ENCODE results near the gene UVRAG. TPM values are rescaled to one million over a fixed set of nuclear protein-coding genes. Genes with fewer than 3 reads are reported as not detected.

The UVRAG gene
- total and polyA plus RNA-seq, 4 experiments from 2014 or later = 11.2 to 32.2 (median 21.3) TPM

DNA sequence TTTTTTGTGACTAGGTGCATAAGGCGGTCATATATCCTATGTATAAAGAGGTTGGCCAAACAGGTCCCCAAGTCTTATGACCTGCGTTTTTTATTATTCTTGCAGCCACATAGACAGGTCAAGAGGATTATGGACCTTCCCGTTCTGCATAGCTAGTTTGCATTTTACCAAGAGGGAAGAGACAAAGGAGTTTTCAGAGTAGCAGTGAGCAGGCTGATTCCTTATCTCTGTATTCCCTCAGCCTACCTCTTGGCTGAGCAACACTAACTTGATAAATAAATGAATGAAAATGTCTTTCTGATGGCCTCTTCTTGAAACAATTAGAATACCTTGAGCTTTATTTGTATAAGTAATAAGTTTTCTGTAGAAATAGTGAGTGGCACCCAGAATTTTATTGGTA is 210.8 kb downstream of the UVRAG start:
- no peaks in the 10 kb centered on the region for H3K4me1 ChIP-seq (ENCODE audit: insufficient read depth, low read length)
- Mint-ChIP-seq H3K4me1 (peaks cover 0 to 10% (median 3%) of the 10 kb centered on the region in 4 donors), H3K9me3 (no peaks in the 10 kb centered on the region), H3K27me3 (no peaks in the 10 kb centered on the region), H3K36me3 (peaks cover 30 to 51% of the 10 kb centered on the region in 2 donors), H3K27ac (no peak overlapping the region), H3K4me3 (no peak overlapping the region)
- ChIA-PET POLR2A (ENCODE audit: partially characterized antibody) (no interaction called here), CTCF (ENCODE audit: partially characterized antibody) (no interaction called here)
- DNase-seq = no peak
- no peak overlapping the region for H3K4me3 ChIP-seq (ENCODE audit: low read length in 2 of 2)
- no peaks in the 10 kb centered on the region for H3K36me3 ChIP-seq (ENCODE audit: insufficient read depth, low read length)
- no peaks in the 10 kb centered on the region for H3K27me3 ChIP-seq (ENCODE audit: insufficient read depth, low read length)
- H3K27ac ChIP-seq (ENCODE audit: low read depth, low read length) = no peak overlapping the region
- intact Hi-C loops (cut with micrococcal nuclease) = no loop called here
- H3K9me3 ChIP-seq (ENCODE audit: control insufficient read depth in 1 of 2, low read length in 2 of 2) = no peaks in the 10 kb centered on the region

GRCh38 chr11:76026281-76026680 is 211.3 kb downstream of the UVRAG start:
- H3K9me3 ChIP-seq (ENCODE audit: control insufficient read depth in 1 of 2, low read length in 2 of 2) = no peaks in the 10 kb centered on the region
- ChIA-PET POLR2A (ENCODE audit: partially characterized antibody) (no interaction called here), CTCF (ENCODE audit: partially characterized antibody) (no interaction called here)
- Mint-ChIP-seq H3K27me3 (no peaks in the 10 kb centered on the region), H3K9me3 (no peaks in the 10 kb centered on the region), H3K4me1 (peaks cover 0 to 7% (median 1%) of the 10 kb centered on the region in 4 donors), H3K4me3 (no peak overlapping the region), H3K27ac (no peak overlapping the region), H3K36me3 (peaks cover 26 to 51% of the 10 kb centered on the region in 2 donors)
- no peak overlapping the region for H3K4me3 ChIP-seq (ENCODE audit: low read length in 2 of 2)
- H3K36me3 ChIP-seq (ENCODE audit: insufficient read depth, low read length) = no peaks in the 10 kb centered on the region
- no peak for DNase-seq
- intact Hi-C loops (cut with micrococcal nuclease) = no loop called here
- no peak overlapping the region for H3K27ac ChIP-seq (ENCODE audit: low read depth, low read length)
- no peaks in the 10 kb centered on the region for H3K4me1 ChIP-seq (ENCODE audit: insufficient read depth, low read length)
- H3K27me3 ChIP-seq (ENCODE audit: insufficient read depth, low read length) = no peaks in the 10 kb centered on the region

GRCh38 chr11:76026862-76027261 is 211.9 kb downstream of the UVRAG start:
- Histone ChIP-seq H3K9me3 (ENCODE audit: control insufficient read depth in 1 of 2, low read length in 2 of 2) (no peaks in the 10 kb centered on the region), H3K36me3 (ENCODE audit: insufficient read depth, low read length) (no peaks in the 10 kb centered on the region)
- POLR2A ChIA-PET (ENCODE audit: partially characterized antibody) = no interaction called here

GRCh38 chr11:76030286-76030685 is 215.3 kb downstream of the UVRAG start:
- intact Hi-C loops (cut with micrococcal nuclease) = no loop called here
- DNase-seq = no peak
- Mint-ChIP-seq H3K27me3 (no peaks in the 10 kb centered on the region), H3K36me3 (peaks cover 17 to 37% of the 10 kb centered on the region in 2 donors), H3K9me3 (no peaks in the 10 kb centered on the region), H3K27ac (no peak overlapping the region), H3K4me1 (peaks cover 0 to 2% (median 0%) of the 10 kb centered on the region in 4 donors), H3K4me3 (no peak overlapping the region)
- Histone ChIP-seq H3K4me3 (ENCODE audit: low read length in 2 of 2) (no peak overlapping the region), H3K27me3 (ENCODE audit: insufficient read depth, low read length) (no peaks in the 10 kb centered on the region), H3K9me3 (ENCODE audit: control insufficient read depth in 1 of 2, low read length in 2 of 2) (no peaks in the 10 kb centered on the region), H3K4me1 (ENCODE audit: insufficient read depth, low read length) (no peaks in the 10 kb centered on the region), H3K36me3 (ENCODE audit: insufficient read depth, low read length) (no peaks in the 10 kb centered on the region), H3K27ac (ENCODE audit: low read depth, low read length) (no peak overlapping the region)
- ChIA-PET CTCF (ENCODE audit: partially characterized antibody) (no interaction called here), POLR2A (ENCODE audit: partially characterized antibody) (no interaction called here)

More at GRCh38 chr11:76026862-76027261, 211.9 kb downstream of the UVRAG start:
- Histone ChIP-seq H3K4me1 (ENCODE audit: insufficient read depth, low read length) (no peaks in the 10 kb centered on the region), H3K4me3 (ENCODE audit: low read length in 2 of 2) (no peak overlapping the region), H3K27ac (ENCODE audit: low read depth, low read length) (no peak overlapping the region), H3K27me3 (ENCODE audit: insufficient read depth, low read length) (no peaks in the 10 kb centered on the region)
- peaks cover 24 to 48% of the 10 kb centered on the region in 2 donors for H3K36me3 Mint-ChIP-seq
- intact Hi-C loops (cut with micrococcal nuclease) = no loop called here
- no peak for DNase-seq
- CTCF ChIA-PET (ENCODE audit: partially characterized antibody) = no interaction called here
- H3K4me3 Mint-ChIP-seq = no peak overlapping the region
- H3K27me3 Mint-ChIP-seq = no peaks in the 10 kb centered on the region
- H3K9me3 Mint-ChIP-seq = no peaks in the 10 kb centered on the region
- peaks cover 0 to 5% (median under 1%) of the 10 kb centered on the region in 4 donors for H3K4me1 Mint-ChIP-seq
- H3K27ac Mint-ChIP-seq = no peak overlapping the region

DNA sequence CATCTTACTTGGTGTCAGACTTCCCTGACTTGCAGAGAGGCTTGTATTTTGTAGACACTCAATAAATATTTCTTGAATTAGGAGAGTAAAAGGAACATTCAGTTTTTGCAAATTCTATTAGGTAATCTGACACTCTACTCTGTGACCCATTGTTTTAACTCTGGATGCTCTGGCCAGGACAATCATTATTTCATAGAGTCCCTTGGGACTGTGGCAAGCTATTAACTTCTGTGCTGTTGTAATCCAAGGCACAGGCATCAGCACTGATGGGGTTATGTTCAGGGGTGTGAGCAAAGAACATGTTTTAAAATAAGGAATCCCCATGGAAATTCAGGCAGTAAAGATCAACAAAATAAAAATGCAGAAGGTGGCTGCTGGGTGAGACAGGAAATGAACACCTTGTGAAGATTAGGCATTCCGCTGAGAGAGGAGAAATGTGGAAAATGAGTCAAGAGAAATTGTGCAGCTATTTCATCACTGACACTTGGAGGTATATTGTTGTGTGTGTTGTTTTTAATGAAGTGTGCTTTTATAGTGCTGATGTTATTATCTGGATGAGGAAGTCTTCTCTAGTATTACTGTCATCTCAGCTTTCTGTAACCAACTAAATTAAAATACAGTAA is 216.1 kb downstream of the UVRAG start:
- no peaks in the 10 kb centered on the region for H3K4me1 ChIP-seq (ENCODE audit: insufficient read depth, low read length)
- no peaks in the 10 kb centered on the region for H3K36me3 ChIP-seq (ENCODE audit: insufficient read depth, low read length)
- POLR2A ChIA-PET (ENCODE audit: partially characterized antibody) = no interaction called here
- intact Hi-C loops (cut with micrococcal nuclease) = no loop called here
- H3K9me3 ChIP-seq (ENCODE audit: control insufficient read depth in 1 of 2, low read length in 2 of 2) = no peaks in the 10 kb centered on the region
- H3K27ac Mint-ChIP-seq = no peak overlapping the region
- no peak overlapping the region for H3K4me3 Mint-ChIP-seq
- H3K4me3 ChIP-seq (ENCODE audit: low read length in 2 of 2) = no peak overlapping the region
- H3K27me3 Mint-ChIP-seq = no peaks in the 10 kb centered on the region
- H3K4me1 Mint-ChIP-seq = peaks cover 0 to 2% (median 0%) of the 10 kb centered on the region in 4 donors
- H3K9me3 Mint-ChIP-seq = no peaks in the 10 kb centered on the region
- H3K27ac ChIP-seq (ENCODE audit: low read depth, low read length) = no peak overlapping the region
- no peaks in the 10 kb centered on the region for H3K27me3 ChIP-seq (ENCODE audit: insufficient read depth, low read length)
- no peak for DNase-seq
- H3K36me3 Mint-ChIP-seq = peaks cover 17 to 37% of the 10 kb centered on the region in 2 donors
- CTCF ChIA-PET (ENCODE audit: partially characterized antibody) = no interaction called here

DNA sequence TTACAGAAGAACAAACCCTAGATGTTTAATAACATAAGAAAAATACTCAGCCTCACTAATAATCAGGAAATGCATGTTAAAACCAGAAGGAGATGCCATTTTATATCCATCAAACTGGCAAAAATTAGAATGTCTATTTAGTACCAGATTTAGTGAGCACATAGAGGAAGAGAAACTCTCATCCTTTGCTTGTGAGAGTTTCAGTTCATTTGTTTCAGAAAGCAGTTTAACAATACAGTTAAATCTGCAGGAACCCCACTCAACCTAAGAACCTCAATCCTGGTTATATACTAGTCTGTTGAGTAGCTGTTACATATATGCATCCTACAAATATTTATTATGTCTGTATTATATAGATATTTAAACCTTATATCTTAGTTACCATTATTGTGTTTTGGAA is 218.7 kb downstream of the UVRAG start:
- no peaks in the 10 kb centered on the region for H3K4me1 Mint-ChIP-seq
- no peak overlapping the region for H3K27ac ChIP-seq (ENCODE audit: low read depth, low read length)
- no peaks in the 10 kb centered on the region for H3K27me3 ChIP-seq (ENCODE audit: insufficient read depth, low read length)
- CTCF ChIA-PET (ENCODE audit: partially characterized antibody) = interaction anchor here (0.8 to 1.1 kb wide), 2 partner anchors 13 to 118 kb away, joined by 3 to 4 read pairs; no protein-coding TSS in a partner anchor
- H3K27ac Mint-ChIP-seq = no peak overlapping the region
- H3K4me3 Mint-ChIP-seq = no peak overlapping the region
- H3K4me1 ChIP-seq (ENCODE audit: insufficient read depth, low read length) = no peaks in the 10 kb centered on the region
- no peak overlapping the region for H3K4me3 ChIP-seq (ENCODE audit: low read length in 2 of 2)
- no peak for DNase-seq
- POLR2A ChIA-PET (ENCODE audit: partially characterized antibody) = no interaction called here
- no peaks in the 10 kb centered on the region for H3K9me3 ChIP-seq (ENCODE audit: control insufficient read depth in 1 of 2, low read length in 2 of 2)
- no peaks in the 10 kb centered on the region for H3K9me3 Mint-ChIP-seq
- H3K36me3 ChIP-seq (ENCODE audit: insufficient read depth, low read length) = no peaks in the 10 kb centered on the region
- H3K36me3 Mint-ChIP-seq = peaks cover 13 to 20% of the 10 kb centered on the region in 2 donors
- intact Hi-C loops (cut with micrococcal nuclease) = no loop called here
- H3K27me3 Mint-ChIP-seq = no peaks in the 10 kb centered on the region

DNA sequence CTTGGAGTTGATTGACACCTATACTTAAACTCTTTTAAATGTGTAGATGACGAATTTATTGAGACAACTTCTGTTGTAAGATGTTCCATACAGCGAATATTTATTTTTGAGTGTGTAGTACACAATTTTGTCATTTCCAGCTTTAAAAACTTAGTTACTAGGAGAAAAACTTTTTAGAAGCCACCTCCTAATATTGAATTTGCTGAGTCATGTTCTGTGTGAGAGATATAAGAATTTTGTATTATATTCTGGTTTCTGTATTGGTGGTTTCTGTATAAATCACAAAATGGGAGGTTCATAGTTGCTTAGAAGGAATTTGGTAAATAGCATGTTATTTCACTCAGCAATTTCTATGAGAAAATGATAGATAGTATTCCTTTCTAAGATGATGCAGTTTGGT is 220.0 kb downstream of the UVRAG start:
- no peak for DNase-seq
- ChIA-PET POLR2A (ENCODE audit: partially characterized antibody) (no interaction called here), CTCF (ENCODE audit: partially characterized antibody) (interaction anchor here (1.1 kb wide), 1 partner anchor 117 kb away, joined by 4 read pairs; no protein-coding TSS in a partner anchor)
- H3K9me3 Mint-ChIP-seq = no peaks in the 10 kb centered on the region
- Histone ChIP-seq H3K36me3 (ENCODE audit: insufficient read depth, low read length) (no peaks in the 10 kb centered on the region), H3K4me3 (ENCODE audit: low read length in 2 of 2) (no peak overlapping the region), H3K9me3 (ENCODE audit: control insufficient read depth in 1 of 2, low read length in 2 of 2) (no peaks in the 10 kb centered on the region), H3K27me3 (ENCODE audit: insufficient read depth, low read length) (no peaks in the 10 kb centered on the region), H3K4me1 (ENCODE audit: insufficient read depth, low read length) (no peaks in the 10 kb centered on the region), H3K27ac (ENCODE audit: low read depth, low read length) (no peak overlapping the region)
- H3K4me3 Mint-ChIP-seq = no peak overlapping the region
- H3K36me3 Mint-ChIP-seq = peaks cover 3 to 10% of the 10 kb centered on the region in 2 donors
- no peaks in the 10 kb centered on the region for H3K27me3 Mint-ChIP-seq
- no peak overlapping the region for H3K27ac Mint-ChIP-seq
- no peaks in the 10 kb centered on the region for H3K4me1 Mint-ChIP-seq
- intact Hi-C loops (cut with micrococcal nuclease) = no loop called here

Measured in CD4-positive, alpha-beta memory T cell (primary cell).